Thyroid gland (tissue), 4 donors: ENCODE results near the gene CRABP2. TPM values are rescaled to one million over a fixed set of nuclear protein-coding genes. Genes with fewer than 3 reads are reported as not detected.

Experiments used
- DNase-seq, 2 donors: peaks; one replicate each; pipeline ENCODE4 v3.0.0-alpha.2; 2019
- H3K27ac ChIP-seq, 3 donors: fragments of 200-600 bp; sonication (generic); 1 replicate in 2 of 3; 2 replicates in 1 of 3; pipeline ENCODE4 v1.5.1; 2016 to 2019; ENCODE audit warnings: mild to moderate bottlenecking in 1 of 3, moderate library complexity in 1 of 3
- H3K27me3 ChIP-seq: fragments of 200-600 bp; sonication (generic); one replicate; pipeline ENCODE4 v1.5.1; 2019
- H3K36me3 ChIP-seq, 2 donors: fragments of 200-600 bp; sonication (generic); one replicate each; pipeline ENCODE4 v1.5.1; 2016 to 2019
- H3K4me1 ChIP-seq, 2 donors: fragments of 200-600 bp; sonication (generic); one replicate each; pipeline ENCODE4 v1.5.1; 2017 to 2019
- H3K4me3 ChIP-seq, 3 donors: fragments of 200-600 bp; sonication (generic); replicated peaks in 1 of 3; 1 replicate in 2 of 3; 2 replicates in 1 of 3; pipeline ENCODE4 v1.5.1; 2016; ENCODE audit warnings: mild to moderate bottlenecking in 1 of 3
- H3K9me3 ChIP-seq: fragments of 200-600 bp; sonication (generic); one replicate; pipeline ENCODE4 v1.5.1; 2017
- POLR2A ChIP-seq, 2 donors: fragments of 450-650 bp; IDR thresholded peaks; one replicate each; pipeline ENCODE4 v1.6.1; 2017; ENCODE audit warnings: antibody characterized with exemption in 2 of 2, mild to moderate bottlenecking in 2 of 2, moderate library complexity in 1 of 2
- WGBS, 2 donors: methylation state at CpG; one replicate each; pipeline ENCODE4 v1.1.5; 2017; 5-methylcytosine and 5-hydroxymethylcytosine counted together
- intact Hi-C: fragments of 100-400 bp; cut with DNase I; formaldehyde crosslinking; loops from one replicate; pipeline ENCODE4 v1.15.1; 2023
- total RNA-seq, 4 donors: library from RNA; depleted of rRNA; stranded (reverse); fragments of >200 nt; gene quantifications; one replicate each; pipeline ENCODE4 v1.2.3, GENCODE V29; 2016
- TF ChIP-seq, protein P1 (sequence below), 6 experiments: fragments of 200-600 bp in 3 of 6; fragments of 450-650 bp in 3 of 6; sonication (generic) in 3 of 6; IDR thresholded peaks; one replicate each; pipeline ENCODE4 v1.5.1; 2016 to 2019; ENCODE audit warnings: antibody characterized with exemption in 6 of 6, mild to moderate bottlenecking in 2 of 6, inconsistent platforms in 1 of 6, moderate library complexity in 1 of 6

Gene CRABP2
- total RNA-seq, 4 donors from 2014 or later = 3.0 to 15.3 (median 4.5) TPM; not detected in 1

DNA sequence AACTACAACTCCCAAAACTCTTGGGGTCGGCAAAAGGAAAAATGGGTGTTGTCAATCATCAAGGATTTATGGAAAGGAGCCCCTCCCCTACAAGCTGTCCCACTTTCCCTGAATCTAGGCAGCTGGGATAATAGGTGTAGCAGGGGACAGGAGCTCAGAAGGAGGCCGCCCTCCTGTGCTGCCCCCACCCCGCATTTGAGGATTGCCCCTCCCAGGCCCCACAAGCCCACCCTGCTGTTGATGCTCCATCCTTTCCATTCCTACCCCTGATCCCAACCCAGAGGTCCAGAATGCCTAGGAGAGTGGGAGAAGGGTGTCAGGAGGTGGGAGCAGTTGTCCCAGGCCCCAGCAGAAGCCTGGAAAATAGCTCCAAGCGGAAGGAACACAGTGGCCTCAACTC is 37.4 kb upstream of the CRABP2 start:
- WGBS, 2 donors = 98 to 99% methylated on average over 4 of the region's 4 CpGs
- Histone ChIP-seq H3K9me3 (no peaks in the 10 kb centered on the region), H3K4me1 (peaks cover 32 to 34% of the 10 kb centered on the region in 2 donors), H3K36me3 (peaks cover 9 to 18% of the 10 kb centered on the region in 2 donors), H3K27ac (no peak overlapping the region), H3K27me3 (no peaks in the 10 kb centered on the region), H3K4me3 (no peak overlapping the region)
- no peak for TF ChIP-seq POLR2A (IDR thresholded peaks at IDR 0.05)
- TF ChIP-seq, protein P1, sequence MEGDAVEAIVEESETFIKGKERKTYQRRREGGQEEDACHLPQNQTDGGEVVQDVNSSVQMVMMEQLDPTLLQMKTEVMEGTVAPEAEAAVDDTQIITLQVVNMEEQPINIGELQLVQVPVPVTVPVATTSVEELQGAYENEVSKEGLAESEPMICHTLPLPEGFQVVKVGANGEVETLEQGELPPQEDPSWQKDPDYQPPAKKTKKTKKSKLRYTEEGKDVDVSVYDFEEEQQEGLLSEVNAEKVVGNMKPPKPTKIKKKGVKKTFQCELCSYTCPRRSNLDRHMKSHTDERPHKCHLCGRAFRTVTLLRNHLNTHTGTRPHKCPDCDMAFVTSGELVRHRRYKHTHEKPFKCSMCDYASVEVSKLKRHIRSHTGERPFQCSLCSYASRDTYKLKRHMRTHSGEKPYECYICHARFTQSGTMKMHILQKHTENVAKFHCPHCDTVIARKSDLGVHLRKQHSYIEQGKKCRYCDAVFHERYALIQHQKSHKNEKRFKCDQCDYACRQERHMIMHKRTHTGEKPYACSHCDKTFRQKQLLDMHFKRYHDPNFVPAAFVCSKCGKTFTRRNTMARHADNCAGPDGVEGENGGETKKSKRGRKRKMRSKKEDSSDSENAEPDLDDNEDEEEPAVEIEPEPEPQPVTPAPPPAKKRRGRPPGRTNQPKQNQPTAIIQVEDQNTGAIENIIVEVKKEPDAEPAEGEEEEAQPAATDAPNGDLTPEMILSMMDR (IDR thresholded peaks at IDR 0.05) = no peak
- intact Hi-C loops = no loop called here
- no peak for DNase-seq

DNA sequence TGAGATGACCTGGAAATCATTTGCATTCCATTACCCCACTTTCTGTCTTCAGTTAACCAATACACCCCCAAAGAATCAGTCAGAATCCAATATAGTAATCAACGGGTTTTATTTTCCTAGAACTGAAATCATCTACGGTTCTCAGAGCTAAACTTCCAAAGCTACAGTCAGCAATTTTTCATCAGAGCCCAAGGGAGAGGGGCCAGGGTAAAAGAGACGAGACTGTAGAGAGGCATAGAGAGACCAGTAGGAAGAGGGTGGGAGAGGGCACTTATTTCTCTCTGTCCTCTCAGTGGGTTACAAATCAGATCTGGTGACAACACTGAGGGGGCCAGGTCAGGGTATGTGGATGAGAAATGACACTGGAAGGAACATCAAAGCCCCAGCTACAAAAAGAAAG is 36.6 kb upstream of the CRABP2 start:
- peak overlapping the region in 1 of 3 donors; percentile 87 for H3K27ac ChIP-seq
- H3K36me3 ChIP-seq = peaks cover 13 to 18% of the 10 kb centered on the region in 2 donors
- WGBS, 2 donors = 70 to 88% methylated on average over 3 of the region's 3 CpGs
- H3K27me3 ChIP-seq = no peaks in the 10 kb centered on the region
- no peaks in the 10 kb centered on the region for H3K9me3 ChIP-seq
- TF ChIP-seq, protein P1 (IDR thresholded peaks at IDR 0.05) = no peak
- no peak for TF ChIP-seq POLR2A (IDR thresholded peaks at IDR 0.05)
- peaks cover 26 to 28% of the 10 kb centered on the region in 2 donors for H3K4me1 ChIP-seq
- DNase-seq = no peak
- H3K4me3 ChIP-seq = no peak overlapping the region
- intact Hi-C loops = no loop called here

DNA sequence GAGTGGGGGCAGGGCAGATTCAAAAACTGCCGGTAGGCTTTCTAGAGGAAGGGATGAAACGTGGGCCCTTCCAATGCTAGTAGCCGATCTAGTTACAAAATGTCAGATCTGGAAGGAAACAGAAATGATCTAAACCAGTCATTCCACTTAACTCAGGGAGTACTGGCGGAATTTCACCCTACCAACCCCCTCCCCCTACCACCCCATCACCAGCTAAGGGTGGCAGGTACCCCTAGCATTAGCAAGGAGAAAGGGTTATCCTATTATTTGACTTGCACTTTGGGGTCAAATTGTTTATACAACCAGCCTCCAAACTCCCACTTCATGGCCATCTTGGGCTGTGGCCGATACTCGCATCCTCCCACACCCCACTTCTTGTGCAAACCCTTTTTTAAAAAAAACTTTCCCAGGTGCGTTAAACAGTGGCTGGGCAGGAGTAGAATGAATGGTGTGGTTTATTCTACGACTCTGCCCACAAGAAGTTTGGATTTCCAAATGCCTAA is 36.1 kb upstream of the CRABP2 start:
- Histone ChIP-seq H3K36me3 (peaks cover 18% of the 10 kb centered on the region in 2 donors), H3K27me3 (no peaks in the 10 kb centered on the region), H3K27ac (peak overlapping the region; percentile 76 to 93 (median 87)), H3K9me3 (no peaks in the 10 kb centered on the region), H3K4me3 (peak overlapping the region in 1 of 3 donors; percentile 53), H3K4me1 (peaks cover 25% of the 10 kb centered on the region in 2 donors)
- intact Hi-C loops = no loop called here
- WGBS, 2 donors = 51 to 55% methylated on average over 8 of the region's 8 CpGs
- TF ChIP-seq, protein P1 (IDR thresholded peaks at IDR 0.05) = no peak
- TF ChIP-seq POLR2A (IDR thresholded peaks at IDR 0.05) = no peak
- no peak for DNase-seq

DNA sequence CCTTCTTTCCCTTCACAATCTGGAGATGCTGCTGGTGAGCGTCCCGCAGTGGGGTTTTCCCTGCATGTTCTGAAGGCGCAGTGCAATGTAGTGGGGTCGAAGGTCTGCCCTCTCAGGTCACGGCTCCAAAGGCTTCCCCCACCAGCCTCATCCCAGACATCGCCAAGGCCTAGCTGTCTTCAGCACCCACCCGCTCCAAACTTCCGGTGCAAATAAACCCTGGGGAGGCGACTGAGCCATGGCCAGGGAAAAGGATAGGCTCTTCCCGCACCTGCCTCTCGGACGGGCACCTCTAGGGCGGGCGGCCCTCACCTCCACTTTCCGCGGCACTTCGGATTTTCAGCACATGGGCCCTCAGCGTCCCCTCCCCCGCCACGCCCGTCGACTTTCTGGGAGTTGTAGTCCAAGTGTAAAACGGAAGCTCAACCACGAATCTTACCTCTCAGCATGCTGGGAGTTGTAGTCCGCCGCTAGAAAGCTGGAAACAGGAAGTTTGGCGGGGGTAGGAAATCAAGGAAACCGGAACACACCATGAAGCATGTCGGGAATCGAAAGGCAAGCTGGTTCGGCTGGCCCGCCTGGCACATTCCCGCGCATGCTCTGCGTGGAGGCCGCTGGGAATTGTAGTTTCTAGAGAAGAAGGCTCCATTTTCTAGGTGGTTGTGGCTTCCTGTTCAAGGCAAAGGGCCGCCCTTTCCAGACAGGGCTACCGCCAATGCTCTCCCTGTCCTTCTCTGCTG is 35.5 kb upstream of the CRABP2 start, which contains the start of gene MRPL24:
MRPL24 (minus strand) TSS at position 348 of the 740 bp plus-strand sequence. CDS start 2,384 bp downstream, outside the sequence.
- H3K36me3 ChIP-seq = peaks cover 18 to 20% of the 10 kb centered on the region in 2 donors
- no peaks in the 10 kb centered on the region for H3K9me3 ChIP-seq
- intact Hi-C loops = no loop called here
- H3K27me3 ChIP-seq = no peaks in the 10 kb centered on the region
- H3K4me3 ChIP-seq = peak within 1 kb of the TSS; percentile 34 to 98 (median 53)
- 1% methylated on average over 25 to 31 of the region's 38 CpGs for WGBS, 2 donors
- TF ChIP-seq POLR2A (IDR thresholded peaks at IDR 0.05) = peak in 1 of 2 donors; percentile 46
- TF ChIP-seq, protein P1 (IDR thresholded peaks at IDR 0.05) = peak in 1 of 6 experiments; percentile 17
- peak; percentile 98 to 99 for DNase-seq
- peak within 1 kb of the TSS; percentile 76 to 93 (median 87) for H3K27ac ChIP-seq
- H3K4me1 ChIP-seq = peaks cover 18 to 19% of the 10 kb centered on the region in 2 donors

DNA sequence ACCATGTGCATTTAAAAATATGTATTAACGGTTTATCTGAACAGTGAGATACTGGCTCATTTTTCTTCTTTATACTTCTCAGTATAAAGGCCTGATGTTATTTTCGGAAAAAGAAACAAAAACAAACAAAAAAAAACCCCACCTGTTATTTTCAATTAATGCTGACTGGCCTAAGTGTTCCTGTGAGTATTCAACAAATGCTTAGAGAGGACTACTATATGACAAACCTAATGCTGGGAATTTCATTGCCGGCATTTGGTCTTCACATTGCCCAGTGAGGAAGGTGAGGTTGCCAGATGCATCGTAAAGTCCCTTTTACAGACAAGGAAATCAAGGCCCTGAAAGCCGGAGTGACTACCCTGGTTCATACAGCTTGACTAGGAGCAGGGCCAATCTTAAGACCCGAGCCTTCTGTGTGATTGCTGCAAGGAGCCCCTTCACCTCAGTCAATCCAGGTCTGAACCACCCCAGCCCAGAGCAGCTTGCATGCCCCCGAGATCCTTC is 34.9 kb upstream of the CRABP2 start:
- peaks cover 12 to 14% of the 10 kb centered on the region in 2 donors for H3K4me1 ChIP-seq
- peak overlapping the region in 2 of 3 donors; percentile 21 to 38 for H3K27ac ChIP-seq
- no peak for TF ChIP-seq POLR2A (IDR thresholded peaks at IDR 0.05)
- TF ChIP-seq, protein P1 (IDR thresholded peaks at IDR 0.05) = no peak
- H3K9me3 ChIP-seq = no peaks in the 10 kb centered on the region
- intact Hi-C loops = no loop called here
- peak overlapping the region; percentile 34 to 98 (median 53) for H3K4me3 ChIP-seq
- H3K27me3 ChIP-seq = no peaks in the 10 kb centered on the region
- WGBS, 2 donors = 28 to 33% methylated on average over 6 to 7 of the region's 7 CpGs
- peaks cover 18 to 20% of the 10 kb centered on the region in 2 donors for H3K36me3 ChIP-seq
- DNase-seq = no peak
